GM18873 (cell line): Measurements from ENCODE around the gene FCN1.

Experiments
- ATAC-seq: cut with Tn5 transposase; IDR thresholded peaks from one replicate; pipeline ENCODE4 v1.9.1; 2021; ENCODE audit warnings: mild to moderate bottlenecking, moderate library complexity, moderate number of reproducible peaks; ENCODE audit not compliant: unreplicated experiment, low FRiP score

FCN1 gene

GRCh38 chr9:134895567-134895907 is 22.2 kb downstream of the FCN1 start:
- no peak for ATAC-seq

- ATAC-seq, result no peak
Measured at GRCh38 chr9:134895097-134895496, 22.6 kb downstream of the FCN1 start.

- no peak for ATAC-seq
Measured at GRCh38 chr9:134894136-134894860, 23.4 kb downstream of the FCN1 start.

- ATAC-seq, result no peak
Measured at GRCh38 chr9:134892820-134893420, 24.8 kb downstream of the FCN1 start.

- no peak for ATAC-seq
Measured at GRCh38 chr9:134892221-134892620, 25.5 kb downstream of the FCN1 start.

GRCh38 chr9:134891713-134892112 is 26.0 kb downstream of the FCN1 start:
- ATAC-seq, result no peak

GRCh38 chr9:134891053-134891452 is 26.7 kb downstream of the FCN1 start:
- ATAC-seq, result no peak

GRCh38 chr9:134890155-134890495 is 27.6 kb downstream of the FCN1 start:
- ATAC-seq, result no peak

GRCh38 chr9:134889386-134890154 is 28.1 kb downstream of the FCN1 start:
- ATAC-seq, result no peak

GRCh38 chr9:134888603-134889190 is 29.0 kb downstream of the FCN1 start:
- no peak for ATAC-seq

- ATAC-seq, result no peak
Measured at GRCh38 chr9:134887686-134888602, 29.8 kb downstream of the FCN1 start.

- no peak for ATAC-seq
Measured at GRCh38 chr9:134887219-134887618, 30.5 kb downstream of the FCN1 start.

GRCh38 chr9:134886413-134886913 is 31.2 kb downstream of the FCN1 start:
- ATAC-seq, result no peak

- no peak for ATAC-seq
Measured at GRCh38 chr9:134885679-134886412, 31.9 kb downstream of the FCN1 start.

GRCh38 chr9:134885001-134885678 is 32.6 kb downstream of the FCN1 start:
- no peak for ATAC-seq

GRCh38 chr9:134884492-134884891 is 33.2 kb downstream of the FCN1 start:
- no peak for ATAC-seq

GRCh38 chr9:134883040-134883782 is 34.5 kb downstream of the FCN1 start:
- no peak for ATAC-seq

GRCh38 chr9:134882204-134882785 is 35.4 kb downstream of the FCN1 start:
- no peak for ATAC-seq
